Ramos (cell line): ENCODE measurements around the gene PRAME.
"Not testable (repeated sequence)": the region's sequence is repeated elsewhere in the genome, so short reads cannot be mapped to it uniquely, and the experiment has no call there.

ENCODE experiments used
- in situ Hi-C: fragments of 300-500 bp; cut with MboI; formaldehyde crosslinking; loops from one replicate; pipeline ENCODE4 v1.14.3; 2022; ENCODE audit warnings: low sequenced_read_pairs; ENCODE audit not compliant: unreplicated experiment

PRAME gene

DNA sequence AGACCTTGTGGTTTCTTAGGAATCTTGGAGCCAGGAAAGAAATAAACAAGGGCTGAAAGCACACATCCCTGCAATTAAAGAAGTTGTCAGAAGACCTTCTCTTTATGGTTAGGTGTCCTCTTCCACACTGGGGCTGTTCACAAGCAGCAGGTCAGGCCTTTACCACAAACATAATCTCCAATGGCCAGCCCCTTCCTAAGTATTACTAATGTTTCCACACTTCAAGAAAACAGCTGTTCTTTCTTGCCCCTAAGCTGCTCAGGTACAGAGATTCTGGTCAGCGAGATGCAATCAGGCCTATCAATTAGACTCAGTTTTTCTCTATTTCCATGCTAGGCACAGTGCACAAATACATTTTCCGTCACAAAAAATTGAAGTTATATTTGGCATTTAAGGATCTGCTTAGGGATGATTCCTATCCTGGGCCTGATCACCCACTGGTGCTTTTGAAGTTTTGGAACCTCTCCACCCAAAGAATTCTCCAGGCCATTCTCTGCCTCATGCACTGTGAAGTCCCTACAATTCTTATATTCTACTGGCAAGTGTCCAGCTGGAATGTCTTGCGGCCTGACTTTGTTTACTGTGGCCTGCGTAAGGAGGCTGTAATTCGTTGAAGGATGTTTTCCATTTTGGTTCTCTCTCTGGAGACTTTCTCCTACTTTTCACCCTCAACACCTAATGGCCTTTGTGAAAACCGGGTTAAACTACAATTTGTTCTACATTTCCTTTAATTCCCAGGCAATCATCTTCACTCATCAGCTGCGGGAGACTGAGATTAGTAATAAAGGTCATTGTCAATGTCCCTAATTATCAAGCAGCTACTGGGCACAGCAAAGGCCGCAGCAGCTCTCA lies 5.1 kb downstream of the PRAME start:
- in situ Hi-C loops, result no loop called here

GRCh38 chr22:22553141-22553540 lies 5.9 kb downstream of the PRAME start:
- in situ Hi-C loops, result no loop called here

- in situ Hi-C loops, result no loop called here
These were observed 6.4 kb downstream of the PRAME start for GRCh38 chr22:22552630-22553029.

- in situ Hi-C loops, result no loop called here
These were observed 8.2 kb downstream of the PRAME start for GRCh38 chr22:22550789-22551434.

- in situ Hi-C loops, result no loop called here
These were observed 10.2 kb downstream of the PRAME start for GRCh38 chr22:22548910-22549309.

- in situ Hi-C loops, result no loop called here
These were observed 10.7 kb downstream of the PRAME start for GRCh38 chr22:22548317-22548716.

- in situ Hi-C loops, result no loop called here
These were observed 11.3 kb downstream of the PRAME start for GRCh38 chr22:22547692-22548300.

DNA sequence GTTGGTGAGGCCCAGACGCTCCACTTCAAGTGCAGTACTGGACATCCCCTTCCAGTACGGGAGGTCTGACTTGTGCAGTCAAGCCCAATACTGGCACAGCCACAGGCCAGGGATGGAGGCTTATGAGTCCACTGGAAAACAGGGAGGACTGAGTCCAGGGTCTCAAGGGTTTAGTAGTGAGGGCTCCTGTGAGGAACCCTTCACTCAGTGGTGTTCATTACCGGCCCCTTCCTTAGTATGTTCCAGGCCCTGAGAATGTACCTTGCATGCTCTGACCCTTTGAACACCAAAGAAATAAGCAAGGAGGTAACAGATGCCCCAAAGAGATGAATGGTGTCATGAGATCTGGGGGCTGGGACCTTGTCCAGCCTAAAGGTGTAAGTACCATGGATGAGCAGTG lies 11.8 kb downstream of the PRAME start:
- in situ Hi-C loops, result no loop called here

- in situ Hi-C loops, result no loop called here
These were observed 12.6 kb downstream of the PRAME start for GRCh38 chr22:22546490-22546889.

DNA sequence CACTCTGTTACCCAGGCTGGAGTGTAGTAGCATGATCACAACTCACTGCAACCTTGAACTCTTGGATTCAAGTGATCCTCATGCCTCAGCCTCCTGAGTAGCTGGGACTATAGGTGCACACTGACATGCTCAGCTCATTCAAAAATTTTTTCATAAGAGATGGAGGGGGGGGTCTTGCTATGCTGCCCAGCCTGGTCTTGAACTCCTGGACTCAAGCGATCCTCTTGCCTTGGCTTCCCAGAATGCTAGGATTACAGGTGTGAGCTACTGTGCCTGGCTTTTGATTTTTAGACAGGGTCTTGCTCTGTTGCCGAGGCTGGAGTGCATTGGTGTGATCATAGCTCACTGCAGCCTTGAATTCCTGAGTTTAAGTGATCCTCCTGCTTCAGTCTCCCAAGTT lies 14.0 kb downstream of the PRAME start:
- in situ Hi-C loops, result no loop called here

DNA sequence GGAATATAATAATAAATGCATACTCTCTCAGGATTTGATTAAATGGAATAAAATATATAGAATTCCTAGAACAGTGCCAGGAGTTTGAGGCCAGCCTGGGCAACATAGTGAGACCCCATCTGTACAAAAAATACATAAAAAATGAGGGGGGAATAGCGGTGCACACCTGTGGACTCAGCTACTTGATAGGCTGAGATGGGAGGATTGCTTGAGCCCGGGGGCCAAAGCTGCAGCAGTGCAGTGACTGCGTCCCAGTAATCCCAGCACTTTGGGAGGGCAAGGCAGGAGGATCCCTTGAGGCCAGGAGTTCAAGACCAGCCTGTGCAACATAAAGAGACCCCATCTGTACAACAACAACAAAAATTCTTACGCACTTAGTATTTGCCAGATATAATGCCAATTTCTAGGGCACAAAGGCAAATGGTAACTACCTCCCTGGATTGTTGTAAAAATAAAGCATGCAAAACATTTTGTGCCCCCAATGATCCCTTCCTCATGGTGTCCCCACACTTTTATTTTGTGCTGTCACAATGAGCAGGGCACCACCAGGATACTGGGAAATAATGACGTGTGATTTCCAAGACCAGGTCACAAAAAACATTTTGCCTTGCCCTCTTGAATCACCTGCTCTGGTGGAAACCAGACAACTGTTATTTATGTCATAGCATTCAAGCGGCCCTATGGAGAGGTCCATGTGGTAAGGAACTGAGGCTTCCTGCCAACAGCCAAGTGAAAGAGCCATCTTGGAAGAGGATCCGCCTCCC lies 20.7 kb downstream of the PRAME start:
- in situ Hi-C loops, result no loop called here

GRCh38 chr22:22536916-22537315 lies 22.1 kb downstream of the PRAME start:
- in situ Hi-C loops, result no loop called here

- in situ Hi-C loops, result no loop called here
These were observed 22.6 kb downstream of the PRAME start for GRCh38 chr22:22536515-22536914.

GRCh38 chr22:22535662-22536061 lies 23.4 kb downstream of the PRAME start:
- in situ Hi-C loops, result no loop called here

GRCh38 chr22:22534604-22535415 lies 24.3 kb downstream of the PRAME start:
- in situ Hi-C loops, result no loop called here

DNA sequence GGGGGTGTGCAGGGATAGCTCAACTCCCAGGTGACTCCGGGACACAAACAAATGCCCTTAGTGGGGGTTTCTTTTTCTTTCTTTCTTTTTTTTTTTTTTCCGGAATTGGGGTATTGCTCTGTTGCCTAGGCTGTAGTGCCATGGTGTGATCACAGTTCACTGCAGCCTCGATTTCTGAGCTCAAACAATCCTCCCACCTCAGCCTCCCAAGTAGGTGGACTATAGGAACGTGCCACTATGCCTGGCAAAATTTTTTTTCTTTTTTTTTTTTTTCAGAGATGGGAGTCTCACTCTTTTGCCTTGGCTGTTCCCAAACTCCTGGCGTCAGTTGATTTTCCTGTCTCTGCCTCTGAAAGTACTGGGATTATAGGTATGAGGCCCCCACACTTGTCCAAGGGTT lies 25.2 kb downstream of the PRAME start:
- in situ Hi-C loops, result no loop called here

DNA sequence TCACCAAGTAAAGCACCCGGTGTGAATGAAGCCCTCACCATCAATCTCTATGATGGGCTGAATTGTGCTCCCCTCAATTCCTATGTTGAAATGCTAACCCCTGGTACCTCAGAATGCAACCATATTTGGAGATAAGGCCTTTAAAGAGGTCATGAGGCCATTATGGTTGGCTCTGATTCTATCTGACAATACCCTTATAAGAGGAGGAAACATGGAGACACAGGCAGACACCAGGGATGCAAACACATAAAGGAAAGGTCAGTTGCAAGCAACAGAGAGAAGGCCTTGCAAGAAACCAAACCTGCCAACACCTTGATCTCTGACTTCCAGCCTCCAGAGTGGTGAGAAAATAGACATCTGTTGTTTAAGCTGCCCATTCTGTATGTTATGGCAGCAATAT lies 25.6 kb downstream of the PRAME start:
- in situ Hi-C loops, result no loop called here

GRCh38 chr22:22532547-22533071 lies 26.5 kb downstream of the PRAME start:
- in situ Hi-C loops, result not testable (repeated sequence)

GRCh38 chr22:22531770-22532546 lies 27.1 kb downstream of the PRAME start:
- in situ Hi-C loops, result no loop called here
